Stromal cell of bone marrow (primary cell): ENCODE measurements around the gene SETD1B.

Experiments used
- DNase-seq: peaks from one replicate; pipeline ENCODE4 v3.0.0-alpha.2; 2012; ENCODE audit warnings: low read depth

SETD1B gene

DNA sequence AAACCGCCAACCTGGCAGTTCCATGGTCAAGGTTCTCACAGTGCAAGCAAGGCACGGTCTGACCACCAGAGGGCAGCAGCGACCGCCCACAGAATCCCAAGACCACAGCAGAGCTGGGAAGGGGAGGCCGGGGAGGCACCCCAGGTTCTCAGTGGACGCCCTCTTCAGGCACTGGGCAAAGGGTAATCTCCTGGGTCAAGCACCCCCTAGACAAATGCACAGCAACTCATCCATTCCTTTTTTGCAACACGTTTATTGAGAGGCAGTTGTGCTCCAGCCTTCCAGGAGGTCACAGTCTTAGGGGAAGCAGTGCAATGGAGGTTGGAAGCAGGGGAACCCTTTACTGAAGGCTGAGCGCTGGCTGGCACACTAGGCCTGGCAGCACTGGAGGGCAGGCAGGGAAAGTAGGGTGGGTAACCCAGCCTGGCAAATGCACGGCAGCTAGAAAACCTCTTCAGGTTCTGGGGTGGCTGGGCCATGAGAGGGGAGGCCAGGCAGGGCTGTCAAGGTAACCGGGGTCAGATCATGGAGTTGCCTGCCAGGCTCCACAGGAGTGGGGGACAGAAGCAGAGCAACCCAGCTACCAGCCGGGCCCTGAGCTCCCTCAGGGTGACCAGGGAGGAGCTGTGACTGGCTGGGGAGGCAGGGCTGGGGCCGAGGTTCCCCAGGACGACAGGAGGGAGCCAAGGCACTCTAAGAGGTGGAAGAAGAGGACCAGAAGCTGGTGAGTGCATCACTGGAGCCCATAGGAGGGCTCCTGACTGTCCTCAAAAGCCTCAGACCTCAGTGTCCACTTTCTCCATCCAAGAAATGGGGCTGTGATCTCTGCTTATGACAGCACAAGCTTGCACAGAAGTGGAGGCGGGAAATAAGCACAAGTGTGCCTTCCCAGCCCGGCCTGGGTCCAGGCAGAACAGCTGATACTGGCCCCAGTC is 8.5 kb upstream of the SETD1B start:
- DNase-seq, result no peak

DNA sequence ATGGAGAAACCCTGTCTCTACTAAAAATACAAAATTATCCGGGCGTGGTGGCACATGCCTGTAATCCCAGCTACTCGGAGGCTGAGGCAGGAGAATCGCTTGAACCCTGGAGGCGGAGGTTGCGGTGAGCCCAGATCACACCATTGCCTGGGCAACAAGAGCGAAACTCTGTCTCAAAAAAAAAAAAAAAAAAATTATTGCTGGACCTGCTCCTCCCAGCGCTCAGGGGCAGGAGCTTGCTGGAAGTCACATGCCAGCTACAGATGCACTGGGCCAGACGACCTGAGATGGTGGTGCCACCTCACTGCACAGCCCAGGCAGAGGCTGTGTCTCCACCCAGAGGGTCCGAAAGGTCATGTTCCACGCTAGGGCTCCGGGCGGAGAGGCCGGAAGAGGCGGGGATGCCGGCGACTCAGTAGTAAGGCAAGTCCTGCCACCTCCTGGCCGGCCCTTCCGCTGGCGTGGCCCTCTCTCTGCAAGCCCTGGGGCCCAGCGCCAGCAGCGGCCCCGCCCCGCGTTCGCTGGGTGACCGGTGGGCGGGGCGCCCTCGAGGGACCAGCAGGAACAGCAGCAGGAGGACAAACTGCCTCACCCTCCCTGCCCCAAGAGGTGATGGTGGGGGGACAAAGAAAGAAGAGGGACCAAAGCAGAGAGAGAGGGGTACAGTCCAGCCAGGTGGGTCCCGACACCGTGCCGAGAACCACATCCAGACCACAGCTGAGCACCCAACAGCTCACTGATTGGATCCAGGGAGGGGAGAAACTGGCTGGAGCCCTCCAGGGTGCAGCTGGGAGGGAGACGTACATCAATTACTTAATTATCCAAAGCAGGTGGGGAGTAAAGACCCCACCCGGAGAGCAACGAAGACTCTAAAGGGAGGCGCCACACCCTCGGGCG is 6.7 kb upstream of the SETD1B start:
- DNase-seq, result peak; percentile 75

DNA sequence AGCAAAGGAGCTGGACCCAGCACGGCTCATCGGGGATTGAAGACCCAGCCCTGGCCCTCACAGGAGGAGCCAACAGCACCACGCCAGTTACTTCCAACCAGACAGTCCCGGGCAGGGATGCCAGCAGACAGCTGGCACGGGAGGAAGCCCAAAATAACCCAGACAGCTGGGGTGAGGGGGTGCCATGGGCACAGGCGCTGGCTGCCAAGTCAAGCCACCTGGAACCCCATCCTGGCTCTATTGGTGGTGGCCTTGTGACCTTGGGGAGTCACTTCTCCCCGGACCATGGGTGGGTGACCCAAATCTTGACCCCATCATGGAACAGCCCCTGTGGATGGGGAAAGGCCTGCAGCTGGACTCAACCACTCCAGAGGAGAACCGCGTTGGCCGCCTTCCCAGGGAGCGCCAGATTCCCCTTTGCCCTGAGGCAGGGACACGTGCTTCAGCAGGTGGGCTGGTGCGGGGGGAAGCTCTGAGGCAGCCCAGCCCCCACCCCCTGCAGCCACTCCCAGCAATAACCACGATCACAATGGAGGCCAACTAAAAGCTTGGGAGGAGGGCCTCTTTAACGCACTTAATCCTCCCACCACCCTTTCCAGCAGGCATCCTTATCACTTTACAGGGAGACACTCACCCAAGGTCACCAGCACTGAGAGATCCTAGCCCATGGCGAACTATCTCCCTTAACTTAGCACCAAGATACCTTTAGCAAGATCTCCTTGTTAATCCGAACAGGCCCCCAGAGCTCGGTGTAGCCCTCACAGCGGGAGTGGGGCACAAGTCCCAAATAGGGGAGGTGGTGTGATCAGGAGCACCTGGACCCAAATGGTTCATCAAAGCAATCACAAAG is 5.6 kb upstream of the SETD1B start:
- DNase-seq, result no peak

DNA sequence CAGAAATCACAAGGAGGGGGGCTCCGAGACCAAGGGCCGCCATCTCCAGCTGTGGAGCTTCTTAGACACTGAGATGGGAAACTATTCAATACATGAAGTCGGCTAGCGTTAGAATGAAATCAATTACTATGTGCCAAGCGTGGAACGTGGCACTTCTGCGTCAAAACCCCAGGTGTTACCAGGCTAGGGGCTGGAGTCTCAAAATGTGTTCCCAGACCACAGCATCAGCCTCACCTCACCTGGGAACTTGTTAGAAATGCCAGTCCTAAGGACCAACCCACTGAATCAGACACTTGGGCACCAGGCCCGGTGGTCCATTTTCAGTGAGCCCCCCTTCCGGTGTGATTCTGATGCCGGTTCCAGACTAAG is 5.0 kb upstream of the SETD1B start:
- no peak for DNase-seq

GRCh38 chr12:121799156-121799841 is 4.5 kb upstream of the SETD1B start:
- DNase-seq, result peak; percentile 75

DNA sequence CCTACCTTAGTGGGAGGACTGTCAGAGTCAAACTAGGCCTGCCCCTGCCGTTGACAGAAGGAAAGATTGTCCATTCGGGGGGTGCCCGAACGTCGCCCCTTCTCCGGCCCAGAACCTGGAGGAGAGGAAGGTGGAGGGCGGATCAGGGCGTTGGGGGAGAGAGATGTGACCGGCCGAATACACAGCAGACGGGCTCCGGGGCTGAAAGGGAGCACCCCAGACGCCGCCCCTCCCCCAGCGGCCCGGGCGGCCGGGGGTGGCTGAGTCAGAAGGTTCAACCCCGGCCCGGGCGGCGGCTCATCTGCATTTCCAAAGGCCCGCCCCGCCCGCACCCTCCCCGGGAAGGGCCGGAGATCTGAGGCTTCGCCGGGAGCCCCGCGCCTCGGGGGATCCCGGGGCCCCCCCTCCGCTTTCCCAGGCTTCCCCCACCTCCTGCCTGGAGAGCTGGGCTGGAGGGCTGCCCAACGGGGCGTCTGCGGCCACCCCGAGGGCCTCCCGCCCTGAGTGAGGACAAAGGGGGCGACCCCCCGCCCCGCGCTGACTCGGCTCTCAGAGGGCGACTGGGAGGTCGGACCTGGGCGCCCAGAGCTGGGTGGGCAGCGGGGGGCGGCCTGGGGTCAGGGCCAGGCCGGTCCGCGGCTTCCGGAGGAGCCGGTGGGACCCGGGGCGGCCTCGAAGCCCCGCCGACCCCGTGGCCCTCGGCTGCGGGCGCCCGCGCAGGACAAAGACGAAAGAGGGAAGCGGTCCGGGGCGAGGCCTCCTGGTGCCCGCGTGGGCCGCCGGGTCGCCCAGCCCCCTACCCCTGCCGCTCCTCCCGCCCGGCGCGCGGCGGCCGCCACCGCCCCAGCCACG is 3.7 kb upstream of the SETD1B start:
- peak; percentile 86 for DNase-seq

DNA sequence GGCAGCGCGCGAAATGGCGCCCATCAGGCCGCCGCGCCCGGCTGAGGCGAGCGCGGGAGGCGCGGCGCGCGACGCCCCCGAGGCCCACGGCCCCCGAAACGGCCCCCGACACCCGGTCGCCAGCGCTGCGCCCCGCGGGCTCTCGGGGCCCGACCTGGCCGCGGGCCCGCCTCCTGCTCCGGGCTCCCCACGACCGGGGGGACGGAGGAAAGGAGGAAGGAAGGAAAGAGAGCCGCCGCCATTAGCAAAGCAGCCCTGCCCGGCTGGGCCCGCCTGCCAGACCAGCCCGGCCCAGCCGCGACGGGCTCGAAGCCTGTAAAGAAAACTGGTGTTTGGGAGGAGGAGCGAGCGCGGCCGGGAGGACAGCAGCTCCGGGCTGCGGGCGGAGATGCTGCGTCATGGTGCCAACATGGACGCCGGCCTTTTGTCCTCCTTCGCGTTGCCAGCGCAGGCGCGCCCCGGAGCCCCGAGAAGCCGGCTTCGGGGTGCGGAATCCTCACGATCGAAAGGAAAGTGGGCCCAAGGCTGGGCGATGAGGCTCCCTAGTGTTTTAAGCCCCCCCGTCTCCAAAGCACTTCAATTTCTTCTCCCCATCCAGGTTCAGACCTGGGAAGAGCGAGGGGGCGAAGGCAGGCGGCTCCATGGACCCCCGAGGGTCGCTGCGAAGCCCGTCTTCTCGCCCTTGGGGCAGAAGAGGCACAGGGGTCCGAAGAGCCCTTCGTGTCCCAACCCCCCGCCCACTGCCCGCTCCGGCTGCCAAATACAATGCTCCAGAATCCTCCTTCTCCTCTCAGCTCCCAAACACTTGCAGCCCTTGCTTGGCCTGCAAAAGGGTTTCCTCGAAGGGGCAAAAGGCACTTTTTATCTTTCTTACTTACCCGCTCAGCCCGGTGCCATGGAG is 2.9 kb upstream of the SETD1B start:
- DNase-seq, result peak; percentile 74

- no peak for DNase-seq
These were observed 2.0 kb upstream of the SETD1B start for GRCh38 chr12:121801595-121802484.

DNA sequence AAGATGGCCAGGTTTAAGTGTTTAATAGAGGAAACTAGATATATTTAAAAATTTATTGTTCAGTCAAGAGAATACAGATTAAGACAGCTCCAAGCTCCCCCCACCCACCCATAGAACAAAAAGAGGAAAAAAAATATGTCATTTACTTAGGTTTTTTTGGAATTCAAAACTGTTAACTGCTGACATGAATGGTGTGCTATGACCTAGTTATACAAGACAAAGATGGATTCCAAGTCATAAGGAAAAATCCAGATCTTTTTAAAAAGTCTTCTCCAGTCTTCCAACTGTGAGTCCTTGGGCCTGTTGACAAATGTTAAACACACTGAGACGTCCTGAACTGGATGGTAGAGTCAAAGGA is 1.3 kb upstream of the SETD1B start:
- no peak for DNase-seq

GRCh38 chr12:121802843-121803698 is 738 bp upstream of the SETD1B start:
- peak; percentile 92 for DNase-seq

DNA sequence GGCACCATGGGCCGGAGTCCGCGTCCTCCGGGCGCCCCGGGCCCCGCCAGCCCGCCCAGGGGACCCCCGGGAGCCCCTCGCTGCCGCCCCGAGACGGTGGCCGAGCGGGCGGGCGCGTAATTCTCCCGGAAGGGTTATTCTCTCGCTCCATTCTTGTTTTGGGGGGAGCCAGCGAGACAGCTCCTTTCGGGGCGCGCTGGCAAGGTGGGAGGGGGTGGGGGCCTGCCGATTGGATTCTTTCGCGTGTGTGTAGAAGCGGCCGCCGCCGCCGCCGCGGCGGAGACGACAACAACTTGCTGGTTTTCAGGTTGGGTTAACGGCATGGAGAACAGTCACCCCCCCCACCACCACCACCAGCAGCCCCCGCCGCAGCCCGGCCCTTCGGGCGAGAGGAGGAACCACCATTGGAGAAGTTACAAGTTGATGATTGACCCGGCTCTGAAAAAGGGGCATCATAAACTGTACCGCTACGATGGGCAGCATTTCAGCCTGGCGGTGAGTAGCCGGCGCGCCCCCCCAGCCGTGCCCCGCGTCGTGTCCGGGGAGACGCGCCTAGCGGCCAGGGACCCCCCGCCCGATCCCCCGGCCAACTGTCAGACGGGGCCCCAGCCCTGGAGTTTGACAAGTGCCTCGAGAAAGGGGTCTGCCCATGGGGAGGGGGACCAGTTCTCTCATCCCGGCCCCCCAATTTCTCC is 755 bp downstream of the SETD1B start:
- no peak for DNase-seq

- DNase-seq, result no peak
These were observed 1.6 kb downstream of the SETD1B start for GRCh38 chr12:121805171-121806008.

DNA sequence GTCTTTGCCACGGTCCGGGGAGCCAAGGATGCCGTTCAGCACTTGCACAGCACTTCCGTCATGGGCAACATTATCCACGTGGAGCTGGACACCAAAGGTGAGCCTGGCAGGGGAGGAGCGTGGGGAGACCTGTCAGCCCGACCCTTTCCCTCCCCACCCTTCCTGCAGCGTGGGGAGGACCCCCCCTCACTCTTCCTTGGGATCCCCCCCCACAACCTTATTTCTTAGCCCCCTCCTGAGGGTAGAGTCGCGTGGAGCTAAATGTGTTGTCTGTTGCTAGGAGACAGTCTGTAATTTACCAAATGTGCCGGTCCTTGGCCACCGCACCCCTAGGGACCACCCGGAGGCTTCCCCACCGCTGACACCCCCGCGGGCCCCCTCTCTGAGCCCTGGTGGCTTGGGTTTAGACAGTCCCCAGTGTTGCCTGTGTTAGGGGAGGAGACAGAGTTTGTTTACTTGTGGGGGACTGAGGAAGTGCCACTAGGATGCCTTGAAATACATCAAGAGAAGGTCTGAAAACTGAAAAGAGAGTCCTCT is 2.3 kb downstream of the SETD1B start:
- no peak for DNase-seq

- no peak for DNase-seq
These were observed 3.0 kb downstream of the SETD1B start for GRCh38 chr12:121806546-121807423.
